K562 (cell line): ENCODE data around the gene CABP2. TPM values are rescaled to one million over a fixed set of nuclear protein-coding genes. Genes with fewer than 3 reads are reported as not detected.

Source experiments
- CBX3 ChIP-seq, 2 experiments: IDR thresholded peaks; 1 replicate in 1 of 2; 2 replicates in 1 of 2; pipeline ENCODE4 v1.6.1; 2012; ENCODE audit warnings: inconsistent platforms in 2 of 2, low read length in 2 of 2, borderline replicate concordance in 1 of 2, control low read depth in 1 of 2
- CREM ChIP-seq: IDR thresholded peaks from 2 replicates; pipeline ENCODE4 v1.6.1; 2014; ENCODE audit warnings: antibody characterized with exemption, low read depth
- EP300 ChIP-seq: IDR thresholded peaks from 2 replicates; pipeline ENCODE4 v1.6.1; 2012; ENCODE audit warnings: low read length, improper control_type of control experiment
- GABPA ChIP-seq: fragments of 200-800 bp; sonication (Bioruptor generic); conservative IDR thresholded peaks from 2 replicates; pipeline ENCODE4 v1.6.1; 2016; ENCODE audit warnings: low read depth, missing genetic modification characterization, missing compliant biosample characterization
- GABPB1 ChIP-seq: sonication (generic); formaldehyde crosslinking; IDR thresholded peaks from 2 replicates; pipeline ENCODE4 v1.8.0; 2022; ENCODE audit warnings: mild to moderate bottlenecking, missing genetic modification reagents
- HMGN3 ChIP-seq: IDR thresholded peaks from 2 replicates; pipeline ENCODE4 v1.6.1; 2011; ENCODE audit warnings: borderline replicate concordance, low read depth, mild to moderate bottlenecking, mixed read lengths, low read length; ENCODE audit not compliant: insufficient read length; ENCODE audit errors: extremely low read depth
- L3MBTL2 ChIP-seq: fragments of 450-650 bp; IDR thresholded peaks from 2 replicates; pipeline ENCODE4 v1.6.1; 2016; ENCODE audit warnings: mild to moderate bottlenecking, moderate library complexity
- NR1H2 ChIP-seq: sonication (generic); formaldehyde crosslinking; IDR thresholded peaks from 2 replicates; pipeline ENCODE4 v1.4.0; 2020; ENCODE audit warnings: mild to moderate bottlenecking, missing genetic modification reagents
- SIN3B ChIP-seq: fragments of 450-650 bp; IDR thresholded peaks from 2 replicates; pipeline ENCODE4 v1.6.1; 2017; ENCODE audit warnings: low read depth, mild to moderate bottlenecking, moderate library complexity
- TBP ChIP-seq: optimal IDR thresholded peaks from 2 replicates; pipeline ENCODE3; 2011; ENCODE audit warnings: low read depth, low read length, improper control_type of control experiment
- TRIM25 ChIP-seq: fragments of 450-650 bp; IDR thresholded peaks from 2 replicates; pipeline ENCODE4 v1.7.0; 2016; ENCODE audit warnings: borderline replicate concordance
- TRIM28 ChIP-seq: fragments of 450-650 bp; IDR thresholded peaks from 2 replicates; pipeline ENCODE4 v1.6.1; 2017
- TSHZ1 ChIP-seq: fragments of 250-450 bp; sonication (Bioruptor Pico); IDR thresholded peaks from 2 replicates; pipeline ENCODE4 v1.4.0; 2020; ENCODE audit warnings: mild to moderate bottlenecking, moderate library complexity
- ZBTB43 ChIP-seq: sonication (generic); formaldehyde crosslinking; IDR thresholded peaks from 2 replicates; pipeline ENCODE4 v1.8.0; 2023; ENCODE audit warnings: mild to moderate bottlenecking, missing genetic modification reagents
- ZNF133 ChIP-seq: fragments of 250-450 bp; sonication (Bioruptor Pico); IDR thresholded peaks from 2 replicates; pipeline ENCODE4 v1.4.0; 2020; ENCODE audit warnings: mild to moderate bottlenecking
- ZNF184 ChIP-seq: sonication (generic); formaldehyde crosslinking; IDR thresholded peaks from 2 replicates; pipeline ENCODE4 v1.5.0; 2020; ENCODE audit warnings: missing genetic modification reagents
- ZNF592 ChIP-seq: fragments of 450-650 bp; IDR thresholded peaks from 2 replicates; pipeline ENCODE4 v1.6.1; 2017; ENCODE audit warnings: antibody characterized with exemption, mild to moderate bottlenecking
- ZNF766 ChIP-seq: fragments of 200-800 bp; sonication (Bioruptor generic); conservative IDR thresholded peaks from 2 replicates; pipeline ENCODE4 v1.6.1; 2016; ENCODE audit warnings: missing genetic modification characterization, missing compliant biosample characterization
- polyA plus RNA-seq, 8 experiments: library from polyadenylated mRNA; depleted of rRNA in 4 of 8; stranded (reverse) in 5 of 8; unstranded in 3 of 8; fragments of >200 nt; fragmentation: Nextera tagmentation in 2 of 8; fragmentation: Illumina TruSeq in 1 of 8; extraction: Ambion mirVana in 2 of 8; extraction: Trizol in 1 of 8; gene quantifications; 2 replicates each; pipeline versions ENCODE4 v1.2.1 to v1.2.3, GENCODE V29; 2011 to 2014; ENCODE audit warnings: inconsistent platforms in 1 of 8, missing spikeins in 1 of 8
- total RNA-seq, 7 experiments: library from RNA; depleted of rRNA in 6 of 7; stranded (reverse); fragments of >200 nt in 6 of 7; fragmentation: Illumina TruSeq in 2 of 7; extraction: Trizol in 2 of 7; gene quantifications; 2 replicates each; pipeline versions ENCODE4 v1.2.1 to v1.2.3, GENCODE V29; 2011 to 2021; ENCODE audit warnings: low replicate concordance in 1 of 7

The CABP2 gene
- total and polyA plus RNA-seq, 9 of the 15 experiments (the other 6 are each of a cell fraction or from before 2014, with no cell fraction given) = not detected

GRCh38 chr11:67504950-67505581 is 18.2 kb downstream of the CABP2 start, which contains the start of gene PITPNM1 (continued):
- TF ChIP-seq HMGN3 (peak; percentile 53), TRIM25 (no peak), ZNF133 (CRISPR knock-in tag) (no peak), CBX3 (IDR thresholded peaks at IDR 0.05; ENCODE audit: borderline replicate concordance in 1 of 2, low read length in 2 of 2) (no peak), GABPB1 (CRISPR knock-in tag) (0 out of 2 replicates have a peak, but pooled peaks have one; percentile 27), ZNF766 (CRISPR knock-in tag) (no peak), TRIM28 (no peak), ZNF184 (CRISPR knock-in tag) (no peak), TBP (peak; percentile 41), SIN3B (peak; percentile 74), GABPA (tag) (peak; percentile 49), EP300 (no peak), CREM (peak; percentile 82), ZBTB43 (no peak), NR1H2 (no peak), TSHZ1 (CRISPR knock-in tag) (no peak), L3MBTL2 (peak; percentile 63), ZNF592 (0 out of 2 replicates have a peak, but pooled peaks have one; percentile 28)
